Mesenchymal stem cell (in vitro differentiated cells and primary cell): ENCODE measurements around the gene TMEM100.
A peak's percentile ranks its signal among the peaks of the same experiment; 100 is the strongest.

Source experiments
- DNase-seq: peaks from one replicate; pipeline ENCODE4 v3.0.0-alpha.2; 2013
- H2AFZ ChIP-seq: one replicate; pipeline ENCODE4 v1.6.1; 2013; ENCODE audit warnings: low read depth, mild to moderate bottlenecking, control low read depth, inconsistent platforms, low read length, moderate library complexity
- H2AK5ac ChIP-seq: 2 replicates; pipeline ENCODE4 v1.6.1; 2013; ENCODE audit warnings: low read length, moderate library complexity, mild to moderate bottlenecking, inconsistent platforms; ENCODE audit not compliant: severe bottlenecking
- H2BK120ac ChIP-seq: one replicate; pipeline ENCODE4 v1.6.1; 2013; ENCODE audit warnings: low read depth, mild to moderate bottlenecking, inconsistent platforms, low read length, moderate library complexity
- H2BK12ac ChIP-seq, 2 experiments: one replicate each; pipeline ENCODE4 v1.6.1; 2013; ENCODE audit warnings: inconsistent platforms in 2 of 2, low read length in 2 of 2, mild to moderate bottlenecking in 2 of 2, moderate library complexity in 2 of 2, control low read depth in 1 of 2
- H2BK15ac ChIP-seq: one replicate; pipeline ENCODE4 v1.6.1; 2013; ENCODE audit warnings: mild to moderate bottlenecking, low read depth, inconsistent platforms; ENCODE audit not compliant: poor library complexity, severe bottlenecking
- H2BK5ac ChIP-seq: 2 replicates; pipeline ENCODE4 v1.6.1; 2013; ENCODE audit warnings: low read depth, mild to moderate bottlenecking, low read length, control low read depth, inconsistent platforms; ENCODE audit not compliant: poor library complexity, severe bottlenecking
- H3K14ac ChIP-seq, 2 experiments: one replicate each; pipeline ENCODE4 v1.6.1; 2013; ENCODE audit warnings: inconsistent platforms in 2 of 2, low read length in 2 of 2, control low read depth in 1 of 2, mild to moderate bottlenecking in 1 of 2, moderate library complexity in 1 of 2
- H3K18ac ChIP-seq, 2 experiments: one replicate each; pipeline ENCODE4 v1.6.1; 2013; ENCODE audit warnings: inconsistent platforms in 2 of 2, low read length in 2 of 2, control low read depth in 1 of 2, low read depth in 1 of 2, mild to moderate bottlenecking in 1 of 2
- H3K23ac ChIP-seq, 2 experiments: one replicate each; pipeline ENCODE4 v1.6.1; 2013; ENCODE audit warnings: inconsistent platforms in 2 of 2, low read length in 2 of 2, mild to moderate bottlenecking in 2 of 2, moderate library complexity in 2 of 2, control low read depth in 1 of 2
- H3K27ac ChIP-seq: 2 replicates; pipeline ENCODE4 v1.5.1; 2013; ENCODE audit warnings: mild to moderate bottlenecking, moderate library complexity, low read length, control low read depth, inconsistent platforms; ENCODE audit not compliant: poor library complexity, severe bottlenecking
- H3K27me3 ChIP-seq, 2 experiments: 2 replicates each; pipeline versions ENCODE4 v1.6.1 to v1.7.0; 2013; ENCODE audit warnings: low read length in 2 of 2, mild to moderate bottlenecking in 2 of 2, moderate library complexity in 2 of 2, control low read depth in 1 of 2, inconsistent platforms in 1 of 2; ENCODE audit not compliant: control insufficient read depth in 1 of 2, insufficient read depth in 1 of 2
- H3K36me3 ChIP-seq, 2 experiments: 2 replicates each; pipeline versions ENCODE4 v1.6.1 to v1.7.0; 2013; ENCODE audit warnings: low read length in 2 of 2, control low read depth in 1 of 2, inconsistent platforms in 1 of 2, low read depth in 1 of 2, mild to moderate bottlenecking in 1 of 2; ENCODE audit not compliant: insufficient read depth in 2 of 2, control insufficient read depth in 1 of 2
- H3K4ac ChIP-seq, 2 experiments: one replicate each; pipeline ENCODE4 v1.6.1; 2013; ENCODE audit warnings: inconsistent platforms in 2 of 2, low read length in 2 of 2, mild to moderate bottlenecking in 2 of 2, moderate library complexity in 2 of 2, control low read depth in 1 of 2, low read depth in 1 of 2
- H3K4me1 ChIP-seq: 2 replicates; pipeline ENCODE4 v1.6.1; 2013; ENCODE audit warnings: low read depth, low read length, control low read depth; ENCODE audit not compliant: control insufficient read depth, insufficient read depth
- H3K4me2 ChIP-seq: 2 replicates; pipeline ENCODE4 v1.6.1; 2013; ENCODE audit warnings: low read length, mild to moderate bottlenecking, inconsistent platforms; ENCODE audit not compliant: poor library complexity, severe bottlenecking
- H3K4me3 ChIP-seq, 2 experiments: 2 replicates each; pipeline versions ENCODE4 v1.5.1 to v1.7.0; 2013; ENCODE audit warnings: low read length in 2 of 2, mild to moderate bottlenecking in 2 of 2, control low read depth in 1 of 2, low read depth in 1 of 2; ENCODE audit not compliant: insufficient read depth in 1 of 2
- H3K79me1 ChIP-seq: replicated peaks from 2 replicates; pipeline ENCODE4 v1.6.1; 2013; ENCODE audit warnings: mild to moderate bottlenecking, control low read depth, low read length, inconsistent platforms; ENCODE audit not compliant: poor library complexity, severe bottlenecking
- H3K9ac ChIP-seq: 2 replicates; pipeline ENCODE4 v1.7.0; 2013; ENCODE audit warnings: mild to moderate bottlenecking, low read length, moderate library complexity
- H3K9me3 ChIP-seq: 2 replicates; pipeline ENCODE4 v1.7.0; 2013; ENCODE audit warnings: mild to moderate bottlenecking, low read length; ENCODE audit not compliant: control insufficient read depth
- H4K8ac ChIP-seq: one replicate; pipeline ENCODE4 v1.6.1; 2013; ENCODE audit warnings: inconsistent platforms, mild to moderate bottlenecking, low read length, moderate library complexity
- H4K91ac ChIP-seq: one replicate; pipeline ENCODE4 v1.6.1; 2013; ENCODE audit warnings: mild to moderate bottlenecking, low read length, inconsistent platforms
- WGBS: methylation state at CpG from one replicate; pipeline ENCODE4 v1.1.7; 2013; ENCODE audit warnings: mixed read lengths; 5-methylcytosine and 5-hydroxymethylcytosine counted together

The TMEM100 gene

DNA sequence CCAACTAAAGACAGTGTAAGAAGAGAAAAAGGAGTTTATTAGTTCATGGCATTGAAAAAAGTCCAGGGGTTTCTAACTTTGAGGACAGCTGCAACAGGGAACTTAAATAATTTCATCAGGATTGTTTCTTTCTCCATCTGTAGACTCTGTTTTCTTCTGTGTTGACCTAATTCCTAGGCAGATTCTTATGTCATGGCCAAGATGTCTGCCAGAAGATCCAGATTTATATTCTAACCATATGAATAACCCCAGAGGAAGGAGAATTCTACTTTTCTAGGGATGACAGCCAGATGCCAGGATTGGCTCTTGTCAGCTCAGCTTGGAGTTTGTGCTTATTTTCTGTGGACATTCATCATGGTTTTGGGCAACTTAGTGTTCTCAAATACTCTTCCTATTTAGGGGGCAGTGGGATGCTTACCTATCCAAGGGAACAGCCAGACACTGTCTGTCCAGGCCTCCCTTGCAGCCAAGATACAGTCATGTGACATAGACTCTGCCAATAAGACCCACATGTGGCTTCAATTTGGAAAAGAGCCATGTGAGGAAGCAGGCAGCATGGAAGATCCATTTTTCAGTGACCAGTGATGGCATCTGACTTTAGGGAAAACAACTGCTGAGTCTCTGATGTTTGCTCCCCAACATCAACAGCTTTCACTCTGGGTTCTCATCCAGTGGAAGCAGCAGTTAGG is 46.4 kb upstream of the TMEM100 start:
- Histone ChIP-seq H3K27ac (no peak overlapping the region), H3K27me3 (no peaks in the 10 kb centered on the region), H3K4me2 (no peak overlapping the region), H3K4me3 (peak overlapping the region in 1 of 2 experiments; percentile 34), H2BK5ac (no peak overlapping the region), H3K4ac (peak overlapping the region; percentile 1 to 79), H3K9me3 (no peaks in the 10 kb centered on the region), H2BK12ac (peak overlapping the region; percentile 24 to 78), H2AK5ac (no peak overlapping the region), H3K23ac (peak overlapping the region in 1 of 2 experiments; percentile 42), H3K36me3 (peaks cover 16 to 38% of the 10 kb centered on the region in 2 experiments), H3K9ac (peak overlapping the region; percentile 68), H4K91ac (peak overlapping the region; percentile 11), H3K18ac (peak overlapping the region; percentile 6 to 30), H3K14ac (peak overlapping the region in 1 of 2 experiments; percentile 59), H2BK15ac (no peak overlapping the region), H3K79me1 (peaks cover 25% of the 10 kb centered on the region), H2AFZ (no peak overlapping the region), H3K4me1 (peaks cover 5% of the 10 kb centered on the region), H4K8ac (peak overlapping the region; percentile 16), H2BK120ac (no peak overlapping the region)
- no peak for DNase-seq

- Histone ChIP-seq H3K14ac (no peak overlapping the region), H3K4me2 (no peak overlapping the region), H3K4me1 (peaks cover 5% of the 10 kb centered on the region), H2BK5ac (no peak overlapping the region), H3K18ac (no peak overlapping the region), H3K27me3 (no peaks in the 10 kb centered on the region), H3K4ac (no peak overlapping the region), H3K9me3 (no peaks in the 10 kb centered on the region), H3K9ac (no peak overlapping the region), H2BK12ac (no peak overlapping the region), H2AFZ (no peak overlapping the region), H4K8ac (no peak overlapping the region), H4K91ac (no peak overlapping the region), H3K23ac (no peak overlapping the region), H3K79me1 (peaks cover 31% of the 10 kb centered on the region), H2BK120ac (no peak overlapping the region), H3K4me3 (no peak overlapping the region), H2BK15ac (no peak overlapping the region), H3K27ac (no peak overlapping the region), H3K36me3 (peaks cover 2 to 5% of the 10 kb centered on the region in 2 experiments), H2AK5ac (no peak overlapping the region)
- no peak for DNase-seq
- WGBS = 95% methylated on average over 3 of the region's 3 CpGs
Observed at GRCh38 chr17:55765472-55765871, 42.8 kb upstream of the TMEM100 start.

GRCh38 chr17:55764610-55765009 is 41.9 kb upstream of the TMEM100 start:
- no peak overlapping the region for H3K4me2 ChIP-seq
- H2AK5ac ChIP-seq = no peak overlapping the region
- no peak overlapping the region for H2BK5ac ChIP-seq
- H3K9me3 ChIP-seq = no peaks in the 10 kb centered on the region
- peaks cover 32% of the 10 kb centered on the region for H3K79me1 ChIP-seq
- H3K27me3 ChIP-seq = no peaks in the 10 kb centered on the region
- H3K23ac ChIP-seq = no peak overlapping the region
- H4K91ac ChIP-seq = no peak overlapping the region
- no peak overlapping the region for H3K27ac ChIP-seq
- no peak overlapping the region for H2AFZ ChIP-seq
- no peak overlapping the region for H2BK15ac ChIP-seq
- H3K4me3 ChIP-seq = no peak overlapping the region
- 97% methylated on average over 4 of the region's 4 CpGs for WGBS
- peaks cover 2 to 5% of the 10 kb centered on the region in 2 experiments for H3K36me3 ChIP-seq
- DNase-seq = no peak
- H2BK120ac ChIP-seq = no peak overlapping the region
- no peak overlapping the region for H4K8ac ChIP-seq
- no peak overlapping the region for H2BK12ac ChIP-seq
- no peak overlapping the region for H3K18ac ChIP-seq
- no peak overlapping the region for H3K9ac ChIP-seq
- no peak overlapping the region for H3K4ac ChIP-seq
- peaks cover 4% of the 10 kb centered on the region for H3K4me1 ChIP-seq
- H3K14ac ChIP-seq = no peak overlapping the region

DNA sequence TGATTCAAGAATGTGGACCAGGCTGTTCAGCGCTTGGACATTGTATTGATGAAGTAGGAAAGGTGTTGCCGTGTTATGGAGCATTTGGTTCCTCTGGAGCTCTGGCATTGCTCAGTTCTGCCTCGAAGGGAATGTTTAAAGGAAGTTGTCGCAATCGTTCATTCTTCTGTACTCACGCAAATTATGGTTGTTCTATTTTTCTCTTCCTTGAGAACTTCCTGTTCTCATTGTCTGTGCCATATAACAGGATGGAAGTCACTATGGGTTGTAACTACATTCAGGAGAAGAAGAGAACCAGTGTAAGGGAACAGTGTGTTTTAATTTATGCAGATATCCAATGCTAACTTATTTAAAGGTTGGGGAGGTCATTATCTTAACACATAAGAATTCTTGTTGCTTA is 41.2 kb upstream of the TMEM100 start:
- Histone ChIP-seq H3K9ac (no peak overlapping the region), H2BK120ac (no peak overlapping the region), H4K8ac (no peak overlapping the region), H3K27ac (no peak overlapping the region), H3K4me3 (no peak overlapping the region), H2AK5ac (no peak overlapping the region), H3K14ac (no peak overlapping the region), H2BK12ac (peak overlapping the region in 1 of 2 experiments; percentile 54), H3K9me3 (no peaks in the 10 kb centered on the region), H3K23ac (no peak overlapping the region), H4K91ac (no peak overlapping the region), H3K79me1 (peaks cover 29% of the 10 kb centered on the region), H3K4me1 (no peaks in the 10 kb centered on the region), H3K4ac (no peak overlapping the region), H2AFZ (no peak overlapping the region), H3K18ac (no peak overlapping the region), H2BK5ac (no peak overlapping the region), H2BK15ac (no peak overlapping the region), H3K36me3 (peaks cover 0 to 5% of the 10 kb centered on the region in 2 experiments), H3K4me2 (no peak overlapping the region), H3K27me3 (no peaks in the 10 kb centered on the region)
- WGBS = 74% methylated on average over 5 of the region's 6 CpGs
- peak; percentile 65 for DNase-seq
